K562 (cell line): ENCODE measurements around the gene LMOD1. TPM values are rescaled to one million over a fixed set of nuclear protein-coding genes. Genes with fewer than 3 reads are reported as not detected.

ENCODE experiments used
- ARNT ChIP-seq, 2 experiments: fragments of 450-650 bp; IDR thresholded peaks; 2 replicates each; pipeline ENCODE4 v1.6.1; 2016; ENCODE audit warnings: mild to moderate bottlenecking in 1 of 2
- EZH2 ChIP-seq: IDR thresholded peaks from 2 replicates; pipeline ENCODE4 v1.6.1; 2012; ENCODE audit warnings: low read depth, mild to moderate bottlenecking, inconsistent platforms, low read length, borderline replicate concordance
- HMG20A ChIP-seq: fragments of 450-650 bp; formaldehyde crosslinking; conservative IDR thresholded peaks from 2 replicates; pipeline ENCODE4 v1.4.0; 2020; ENCODE audit warnings: mild to moderate bottlenecking, mixed read lengths
- HNRNPUL1 ChIP-seq: fragments of 200-400 bp; formaldehyde crosslinking; IDR thresholded peaks from 2 replicates; pipeline ENCODE4 v1.6.1; 2017; ENCODE audit warnings: low read length
- MAFG ChIP-seq: fragments of 450-650 bp; conservative IDR thresholded peaks from 2 replicates; pipeline ENCODE4 v1.6.1; 2016; ENCODE audit warnings: missing genetic modification characterization, missing compliant biosample characterization
- PCBP1 ChIP-seq: fragments of 200-400 bp; formaldehyde crosslinking; IDR thresholded peaks from 2 replicates; pipeline ENCODE4 v1.6.1; 2018; ENCODE audit warnings: mild to moderate bottlenecking, low read depth, low read length; ENCODE audit not compliant: poor library complexity, severe bottlenecking
- PHF8 ChIP-seq: fragments of 200-600 bp; sonication (generic); IDR thresholded peaks from 2 replicates; pipeline ENCODE4 v1.6.1; 2012; ENCODE audit warnings: mixed run types, mild to moderate bottlenecking, inconsistent platforms, low read length, moderate library complexity, borderline replicate concordance
- RAD21 ChIP-seq, 2 experiments: fragments of 250-450 bp in 1 of 2; fragments of 450-650 bp in 1 of 2; sonication (Bioruptor Pico) in 1 of 2; formaldehyde crosslinking in 1 of 2; IDR thresholded peaks in 1 of 2; conservative IDR thresholded peaks in 1 of 2; 2 replicates each; pipeline versions ENCODE4 v1.4.0 to v1.8.0; 2020 to 2022; ENCODE audit warnings: mild to moderate bottlenecking in 2 of 2, moderate library complexity in 1 of 2
- SMARCA4 ChIP-seq: fragments of 450-650 bp; IDR thresholded peaks from 2 replicates; pipeline ENCODE4 v1.6.1; 2016
- TCF7L2 ChIP-seq: fragments of 150-350 bp; IDR thresholded peaks from 2 replicates; pipeline ENCODE4 v1.6.1; 2016; ENCODE audit warnings: low read depth, mild to moderate bottlenecking, low read length, moderate library complexity
- ZNF121 ChIP-seq: sonication (generic); formaldehyde crosslinking; conservative IDR thresholded peaks from 2 replicates; pipeline ENCODE4 v1.8.0; 2022; ENCODE audit warnings: missing genetic modification reagents
- polyA plus RNA-seq, 8 experiments: library from polyadenylated mRNA; depleted of rRNA in 4 of 8; stranded (reverse) in 5 of 8; unstranded in 3 of 8; fragments of >200 nt; fragmentation: Nextera tagmentation in 2 of 8; fragmentation: Illumina TruSeq in 1 of 8; extraction: Ambion mirVana in 2 of 8; extraction: Trizol in 1 of 8; gene quantifications; 2 replicates each; pipeline versions ENCODE4 v1.2.1 to v1.2.3, GENCODE V29; 2011 to 2014; ENCODE audit warnings: inconsistent platforms in 1 of 8, missing spikeins in 1 of 8
- total RNA-seq, 7 experiments: library from RNA; depleted of rRNA in 6 of 7; stranded (reverse); fragments of >200 nt in 6 of 7; fragmentation: Illumina TruSeq in 2 of 7; extraction: Trizol in 2 of 7; gene quantifications; 2 replicates each; pipeline versions ENCODE4 v1.2.1 to v1.2.3, GENCODE V29; 2011 to 2021; ENCODE audit warnings: low replicate concordance in 1 of 7
- TF ChIP-seq, protein P1 (sequence below): fragments of 250-450 bp; sonication (Bioruptor Pico); IDR thresholded peaks from 2 replicates; pipeline ENCODE4 v1.4.0; 2020; ENCODE audit warnings: borderline replicate concordance
- TF ChIP-seq, protein P2 (sequence below): fragments of 200-600 bp; sonication (generic); IDR thresholded peaks from one replicate; pipeline ENCODE4 v1.6.1; 2012; ENCODE audit warnings: mild to moderate bottlenecking, low read depth, low read length, inconsistent platforms

LMOD1 gene
- total and polyA plus RNA-seq, 9 of the 15 experiments (the other 6 are each of a cell fraction or from before 2014, with no cell fraction given) = 0.03 to 0.54 (median 0.38) TPM; not detected in 1

DNA sequence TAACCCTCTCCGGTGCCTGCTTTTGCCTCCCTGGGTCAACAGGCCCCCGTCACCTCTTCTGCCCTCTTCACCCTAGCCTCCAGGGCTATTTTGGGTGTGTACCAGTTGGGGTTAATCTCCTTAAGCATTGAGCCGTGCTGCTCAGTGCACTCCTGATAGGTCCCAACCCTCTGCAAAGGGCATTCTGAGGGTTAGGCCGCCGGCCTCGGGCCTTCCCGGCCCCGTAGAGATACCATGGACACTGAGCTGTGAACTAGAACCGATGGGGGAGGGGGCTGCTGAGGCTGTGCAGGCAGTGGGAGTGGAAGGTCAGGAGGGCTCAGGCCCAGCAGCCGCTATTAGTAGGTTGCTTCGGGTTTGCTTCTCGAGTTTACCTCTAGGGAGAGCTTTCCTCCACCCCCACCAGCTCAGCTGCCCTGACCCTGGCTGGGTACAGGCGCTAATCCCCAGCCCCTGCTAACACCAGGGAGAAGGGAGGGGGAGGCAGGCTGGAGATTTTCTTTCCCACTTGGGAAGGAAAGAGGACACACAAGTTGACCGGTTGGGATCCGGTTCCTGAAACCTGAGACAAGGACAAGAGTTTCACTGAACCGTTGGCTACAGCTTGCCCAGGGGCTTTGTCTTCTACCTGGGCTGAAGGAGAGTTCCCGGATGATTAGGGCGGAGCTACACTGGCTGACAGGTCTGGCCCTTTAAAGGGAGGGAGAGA, 4.8 kb downstream of the LMOD1 start (continued):
- TF ChIP-seq RAD21 (CRISPR knock-in tag; conservative IDR thresholded peaks at IDR 0.05 in 1 of 2, IDR thresholded peaks at IDR 0.05 in 1 of 2) (peak in 1 of 2 experiments; percentile 22; a peak in 2 of 4 replicates), ARNT (IDR thresholded peaks at IDR 0.05) (no peak), HMG20A (CRISPR knock-in tag) (no peak), SMARCA4 (peak; percentile 68; the same call in 1 of the 2 replicates), HNRNPUL1 (no peak), EZH2 (no peak), MAFG (no peak), PHF8 (peak; percentile 32; the same call in 1 of the 2 replicates), PCBP1 (no peak), TCF7L2 (no peak), ZNF121 (CRISPR knock-in tag) (no peak)
- TF ChIP-seq, protein P1, sequence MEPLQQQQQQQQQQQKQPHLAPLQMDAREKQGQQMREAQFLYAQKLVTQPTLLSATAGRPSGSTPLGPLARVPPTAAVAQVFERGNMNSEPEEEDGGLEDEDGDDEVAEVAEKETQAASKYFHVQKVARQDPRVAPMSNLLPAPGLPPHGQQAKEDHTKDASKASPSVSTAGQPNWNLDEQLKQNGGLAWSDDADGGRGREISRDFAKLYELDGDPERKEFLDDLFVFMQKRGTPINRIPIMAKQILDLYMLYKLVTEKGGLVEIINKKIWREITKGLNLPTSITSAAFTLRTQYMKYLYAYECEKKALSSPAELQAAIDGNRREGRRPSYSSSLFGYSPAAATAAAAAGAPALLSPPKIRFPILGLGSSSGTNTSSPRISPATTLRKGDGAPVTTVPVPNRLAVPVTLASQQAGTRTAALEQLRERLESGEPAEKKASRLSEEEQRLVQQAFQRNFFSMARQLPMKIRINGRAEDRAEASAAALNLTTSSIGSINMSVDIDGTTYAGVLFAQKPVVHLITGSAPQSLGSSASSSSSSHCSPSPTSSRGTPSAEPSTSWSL (CRISPR knock-in tag) = no peak
- TF ChIP-seq, protein P2, sequence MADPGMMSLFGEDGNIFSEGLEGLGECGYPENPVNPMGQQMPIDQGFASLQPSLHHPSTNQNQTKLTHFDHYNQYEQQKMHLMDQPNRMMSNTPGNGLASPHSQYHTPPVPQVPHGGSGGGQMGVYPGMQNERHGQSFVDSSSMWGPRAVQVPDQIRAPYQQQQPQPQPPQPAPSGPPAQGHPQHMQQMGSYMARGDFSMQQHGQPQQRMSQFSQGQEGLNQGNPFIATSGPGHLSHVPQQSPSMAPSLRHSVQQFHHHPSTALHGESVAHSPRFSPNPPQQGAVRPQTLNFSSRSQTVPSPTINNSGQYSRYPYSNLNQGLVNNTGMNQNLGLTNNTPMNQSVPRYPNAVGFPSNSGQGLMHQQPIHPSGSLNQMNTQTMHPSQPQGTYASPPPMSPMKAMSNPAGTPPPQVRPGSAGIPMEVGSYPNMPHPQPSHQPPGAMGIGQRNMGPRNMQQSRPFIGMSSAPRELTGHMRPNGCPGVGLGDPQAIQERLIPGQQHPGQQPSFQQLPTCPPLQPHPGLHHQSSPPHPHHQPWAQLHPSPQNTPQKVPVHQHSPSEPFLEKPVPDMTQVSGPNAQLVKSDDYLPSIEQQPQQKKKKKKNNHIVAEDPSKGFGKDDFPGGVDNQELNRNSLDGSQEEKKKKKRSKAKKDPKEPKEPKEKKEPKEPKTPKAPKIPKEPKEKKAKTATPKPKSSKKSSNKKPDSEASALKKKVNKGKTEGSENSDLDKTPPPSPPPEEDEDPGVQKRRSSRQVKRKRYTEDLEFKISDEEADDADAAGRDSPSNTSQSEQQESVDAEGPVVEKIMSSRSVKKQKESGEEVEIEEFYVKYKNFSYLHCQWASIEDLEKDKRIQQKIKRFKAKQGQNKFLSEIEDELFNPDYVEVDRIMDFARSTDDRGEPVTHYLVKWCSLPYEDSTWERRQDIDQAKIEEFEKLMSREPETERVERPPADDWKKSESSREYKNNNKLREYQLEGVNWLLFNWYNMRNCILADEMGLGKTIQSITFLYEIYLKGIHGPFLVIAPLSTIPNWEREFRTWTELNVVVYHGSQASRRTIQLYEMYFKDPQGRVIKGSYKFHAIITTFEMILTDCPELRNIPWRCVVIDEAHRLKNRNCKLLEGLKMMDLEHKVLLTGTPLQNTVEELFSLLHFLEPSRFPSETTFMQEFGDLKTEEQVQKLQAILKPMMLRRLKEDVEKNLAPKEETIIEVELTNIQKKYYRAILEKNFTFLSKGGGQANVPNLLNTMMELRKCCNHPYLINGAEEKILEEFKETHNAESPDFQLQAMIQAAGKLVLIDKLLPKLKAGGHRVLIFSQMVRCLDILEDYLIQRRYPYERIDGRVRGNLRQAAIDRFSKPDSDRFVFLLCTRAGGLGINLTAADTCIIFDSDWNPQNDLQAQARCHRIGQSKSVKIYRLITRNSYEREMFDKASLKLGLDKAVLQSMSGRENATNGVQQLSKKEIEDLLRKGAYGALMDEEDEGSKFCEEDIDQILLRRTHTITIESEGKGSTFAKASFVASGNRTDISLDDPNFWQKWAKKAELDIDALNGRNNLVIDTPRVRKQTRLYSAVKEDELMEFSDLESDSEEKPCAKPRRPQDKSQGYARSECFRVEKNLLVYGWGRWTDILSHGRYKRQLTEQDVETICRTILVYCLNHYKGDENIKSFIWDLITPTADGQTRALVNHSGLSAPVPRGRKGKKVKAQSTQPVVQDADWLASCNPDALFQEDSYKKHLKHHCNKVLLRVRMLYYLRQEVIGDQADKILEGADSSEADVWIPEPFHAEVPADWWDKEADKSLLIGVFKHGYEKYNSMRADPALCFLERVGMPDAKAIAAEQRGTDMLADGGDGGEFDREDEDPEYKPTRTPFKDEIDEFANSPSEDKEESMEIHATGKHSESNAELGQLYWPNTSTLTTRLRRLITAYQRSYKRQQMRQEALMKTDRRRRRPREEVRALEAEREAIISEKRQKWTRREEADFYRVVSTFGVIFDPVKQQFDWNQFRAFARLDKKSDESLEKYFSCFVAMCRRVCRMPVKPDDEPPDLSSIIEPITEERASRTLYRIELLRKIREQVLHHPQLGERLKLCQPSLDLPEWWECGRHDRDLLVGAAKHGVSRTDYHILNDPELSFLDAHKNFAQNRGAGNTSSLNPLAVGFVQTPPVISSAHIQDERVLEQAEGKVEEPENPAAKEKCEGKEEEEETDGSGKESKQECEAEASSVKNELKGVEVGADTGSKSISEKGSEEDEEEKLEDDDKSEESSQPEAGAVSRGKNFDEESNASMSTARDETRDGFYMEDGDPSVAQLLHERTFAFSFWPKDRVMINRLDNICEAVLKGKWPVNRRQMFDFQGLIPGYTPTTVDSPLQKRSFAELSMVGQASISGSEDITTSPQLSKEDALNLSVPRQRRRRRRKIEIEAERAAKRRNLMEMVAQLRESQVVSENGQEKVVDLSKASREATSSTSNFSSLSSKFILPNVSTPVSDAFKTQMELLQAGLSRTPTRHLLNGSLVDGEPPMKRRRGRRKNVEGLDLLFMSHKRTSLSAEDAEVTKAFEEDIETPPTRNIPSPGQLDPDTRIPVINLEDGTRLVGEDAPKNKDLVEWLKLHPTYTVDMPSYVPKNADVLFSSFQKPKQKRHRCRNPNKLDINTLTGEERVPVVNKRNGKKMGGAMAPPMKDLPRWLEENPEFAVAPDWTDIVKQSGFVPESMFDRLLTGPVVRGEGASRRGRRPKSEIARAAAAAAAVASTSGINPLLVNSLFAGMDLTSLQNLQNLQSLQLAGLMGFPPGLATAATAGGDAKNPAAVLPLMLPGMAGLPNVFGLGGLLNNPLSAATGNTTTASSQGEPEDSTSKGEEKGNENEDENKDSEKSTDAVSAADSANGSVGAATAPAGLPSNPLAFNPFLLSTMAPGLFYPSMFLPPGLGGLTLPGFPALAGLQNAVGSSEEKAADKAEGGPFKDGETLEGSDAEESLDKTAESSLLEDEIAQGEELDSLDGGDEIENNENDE = no peak
